ENCODE measurements around the gene SCUBE3.

The SCUBE3 gene

GRCh38 chr6:35167505-35167904, 46.3 kb upstream of the SCUBE3 start:
- Histone ChIP-seq H2AFZ (ENCODE audit: low read depth, low read length, severe bottlenecking) (no peak overlapping the region), H3K9ac (ENCODE audit: low read length) (no peak overlapping the region), H4K20me1 (ENCODE audit: low read depth, low read length) (no peaks in the 10 kb centered on the region), H3K4me3 (ENCODE audit: insufficient read depth, low read length, poor library complexity, severe bottlenecking) (no peak overlapping the region), H3K4me2 (ENCODE audit: low read depth, low read length, poor library complexity, severe bottlenecking) (no peak overlapping the region), H3K27me3 (ENCODE audit: low read length) (no peaks in the 10 kb centered on the region), H3K9me2 (replicated peaks; ENCODE audit: insufficient read depth, low read length) (no peaks in the 10 kb centered on the region), H3K36me3 (ENCODE audit: low read length) (no peaks in the 10 kb centered on the region), H3F3A (ENCODE audit: insufficient read depth) (no peaks in the 10 kb centered on the region), H3K79me2 (ENCODE audit: insufficient read depth, low read length) (no peaks in the 10 kb centered on the region), H3K9me3 (ENCODE audit: insufficient read depth, low read length) (no peaks in the 10 kb centered on the region), H3K27ac (ENCODE audit: low read depth, low read length) (no peak overlapping the region)
- TF ChIP-seq CTCF (IDR thresholded peaks at IDR 0.05; ENCODE audit: insufficient read depth, low read length, poor library complexity, severe bottlenecking) (no peak), EZH2phosphoT487 (conservative IDR thresholded peaks at IDR 0.05; ENCODE audit: low read length) (no peak)

- Histone ChIP-seq H3K36me3 (ENCODE audit: low read length) (no peaks in the 10 kb centered on the region), H4K20me1 (ENCODE audit: low read depth, low read length) (no peaks in the 10 kb centered on the region), H3K27ac (ENCODE audit: low read depth, low read length) (no peak overlapping the region), H3K79me2 (ENCODE audit: insufficient read depth, low read length) (no peaks in the 10 kb centered on the region), H3K9me2 (replicated peaks; ENCODE audit: insufficient read depth, low read length) (no peaks in the 10 kb centered on the region), H3K27me3 (ENCODE audit: low read length) (no peaks in the 10 kb centered on the region), H3K4me2 (ENCODE audit: low read depth, low read length, poor library complexity, severe bottlenecking) (no peak overlapping the region), H3K9me3 (ENCODE audit: insufficient read depth, low read length) (no peaks in the 10 kb centered on the region), H3K4me3 (ENCODE audit: insufficient read depth, low read length, poor library complexity, severe bottlenecking) (no peak overlapping the region), H2AFZ (ENCODE audit: low read depth, low read length, severe bottlenecking) (no peak overlapping the region), H3K9ac (ENCODE audit: low read length) (no peak overlapping the region), H3F3A (ENCODE audit: insufficient read depth) (no peaks in the 10 kb centered on the region)
- TF ChIP-seq EZH2phosphoT487 (conservative IDR thresholded peaks at IDR 0.05; ENCODE audit: low read length) (no peak), CTCF (IDR thresholded peaks at IDR 0.05; ENCODE audit: insufficient read depth, low read length, poor library complexity, severe bottlenecking) (no peak)
Observed at GRCh38 chr6:35168461-35168861, 45.3 kb upstream of the SCUBE3 start.

- H3K4me3 ChIP-seq (ENCODE audit: insufficient read depth, low read length, poor library complexity, severe bottlenecking), result no peak overlapping the region
- H3K9ac ChIP-seq (ENCODE audit: low read length), result no peak overlapping the region
- H3K36me3 ChIP-seq (ENCODE audit: low read length), result no peaks in the 10 kb centered on the region
- no peaks in the 10 kb centered on the region for H4K20me1 ChIP-seq (ENCODE audit: low read depth, low read length)
- H3K27me3 ChIP-seq (ENCODE audit: low read length), result no peaks in the 10 kb centered on the region
- no peaks in the 10 kb centered on the region for H3K9me2 ChIP-seq (replicated peaks; ENCODE audit: insufficient read depth, low read length)
- no peak for TF ChIP-seq EZH2phosphoT487 (conservative IDR thresholded peaks at IDR 0.05; ENCODE audit: low read length)
- TF ChIP-seq CTCF (IDR thresholded peaks at IDR 0.05; ENCODE audit: insufficient read depth, low read length, poor library complexity, severe bottlenecking), result no peak
- no peak overlapping the region for H3K4me2 ChIP-seq (ENCODE audit: low read depth, low read length, poor library complexity, severe bottlenecking)
- no peaks in the 10 kb centered on the region for H3K79me2 ChIP-seq (ENCODE audit: insufficient read depth, low read length)
- H3K9me3 ChIP-seq (ENCODE audit: insufficient read depth, low read length), result no peaks in the 10 kb centered on the region
- H2AFZ ChIP-seq (ENCODE audit: low read depth, low read length, severe bottlenecking), result no peak overlapping the region
- H3F3A ChIP-seq (ENCODE audit: insufficient read depth), result no peaks in the 10 kb centered on the region
- no peak overlapping the region for H3K27ac ChIP-seq (ENCODE audit: low read depth, low read length)
Observed at GRCh38 chr6:35170166-35170565, 43.6 kb upstream of the SCUBE3 start.
